ENCODE results near the gene NXPH4.

Gene NXPH4

DNA sequence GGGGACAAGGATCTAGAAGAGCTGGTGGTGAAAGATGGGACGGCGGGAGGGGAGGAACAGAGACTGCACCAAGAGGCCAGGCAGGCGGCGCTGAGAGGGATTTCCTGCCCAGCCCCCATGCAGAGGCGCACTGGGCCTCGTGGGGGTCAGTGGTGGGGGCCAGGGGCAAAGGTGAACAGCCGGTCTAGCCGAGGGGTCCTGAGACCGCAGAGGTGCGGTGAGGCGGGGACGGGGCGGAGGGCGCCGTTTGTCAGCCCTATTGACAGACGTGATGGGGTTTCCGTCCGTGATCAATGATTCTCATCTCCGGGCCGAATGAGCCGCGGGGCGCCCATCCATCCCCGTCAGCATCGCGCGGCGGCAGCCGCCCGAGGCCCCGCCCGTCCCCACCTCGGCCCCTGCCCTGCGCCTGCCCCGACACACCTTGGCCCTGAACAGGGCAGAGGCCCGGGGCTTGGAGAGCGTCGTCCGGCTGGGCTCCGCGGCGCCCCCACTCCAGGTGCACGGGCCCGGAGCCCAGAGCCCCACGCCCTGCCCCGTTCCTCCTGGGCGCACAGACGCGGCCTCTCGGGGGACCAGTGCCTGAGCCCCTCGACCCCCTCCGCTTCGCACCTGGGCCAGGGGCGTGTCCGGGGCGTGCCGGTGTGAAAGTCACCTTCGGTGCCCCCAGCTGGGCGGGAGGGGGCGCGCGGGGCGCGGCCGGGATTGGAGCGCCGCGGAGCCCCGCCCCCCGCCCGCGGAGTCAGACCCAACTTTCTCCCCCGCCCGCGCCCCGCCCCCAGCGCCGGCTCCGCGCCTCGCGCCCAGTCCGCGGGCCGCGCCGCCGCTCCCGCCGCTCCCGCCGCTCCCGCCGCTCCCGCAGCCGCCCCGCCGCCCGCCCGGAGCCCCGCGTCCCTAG lies at the start of gene NXPH4:
NXPH4 (plus strand) TSS at position 781 of the 898 bp plus-strand sequence. CDS start 176 bp downstream, outside the sequence.
- no peak for DNase-seq
- intact Hi-C loops (cut with DNase I), result no loop called here

DNA sequence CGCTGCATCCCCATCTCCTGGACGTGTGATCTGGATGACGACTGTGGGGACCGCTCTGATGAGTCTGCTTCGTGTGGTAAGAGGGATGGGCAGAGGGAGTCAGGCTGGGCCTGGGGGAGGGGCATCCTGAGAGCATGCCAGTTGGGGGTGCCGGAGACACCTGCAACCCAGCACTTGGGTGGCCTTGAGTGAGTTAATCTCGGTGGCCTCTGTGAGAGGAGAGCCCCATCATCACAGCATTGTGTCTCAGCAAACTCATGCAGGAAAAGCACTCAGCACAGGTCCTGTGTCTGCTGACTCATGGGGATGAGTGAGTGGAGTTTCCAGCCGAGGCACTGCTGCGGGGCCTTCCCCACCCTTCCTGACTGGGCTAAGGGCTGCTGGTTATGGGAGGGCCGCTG lies 49.6 kb upstream of the NXPH4 start:
- peak in 11 of 42 donors; percentile 35 to 68 (median 48) for DNase-seq
- intact Hi-C loops (cut with DNase I), result no loop called here

DNA sequence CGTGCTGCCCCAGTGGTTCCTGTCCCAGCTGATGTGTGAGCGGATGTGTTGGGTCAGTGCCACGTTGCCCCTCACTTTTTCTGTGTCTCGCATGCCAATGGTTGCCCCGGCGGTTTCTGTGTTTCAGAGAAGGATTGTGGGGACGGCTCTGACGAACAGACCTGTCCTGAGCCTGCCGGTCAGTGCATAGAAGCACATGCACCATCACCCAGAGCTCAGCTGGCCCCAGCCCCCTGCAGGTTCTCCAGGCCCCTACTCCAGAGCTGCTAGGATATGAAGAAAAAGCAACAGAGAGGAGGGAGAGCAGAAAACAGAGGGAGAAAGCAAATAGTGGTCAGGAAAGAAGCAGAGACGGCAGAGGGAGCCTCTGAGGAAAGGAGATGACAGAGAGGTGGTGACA lies 48.5 kb upstream of the NXPH4 start:
- intact Hi-C loops (cut with DNase I), result no loop called here
- DNase-seq, result no peak

DNA sequence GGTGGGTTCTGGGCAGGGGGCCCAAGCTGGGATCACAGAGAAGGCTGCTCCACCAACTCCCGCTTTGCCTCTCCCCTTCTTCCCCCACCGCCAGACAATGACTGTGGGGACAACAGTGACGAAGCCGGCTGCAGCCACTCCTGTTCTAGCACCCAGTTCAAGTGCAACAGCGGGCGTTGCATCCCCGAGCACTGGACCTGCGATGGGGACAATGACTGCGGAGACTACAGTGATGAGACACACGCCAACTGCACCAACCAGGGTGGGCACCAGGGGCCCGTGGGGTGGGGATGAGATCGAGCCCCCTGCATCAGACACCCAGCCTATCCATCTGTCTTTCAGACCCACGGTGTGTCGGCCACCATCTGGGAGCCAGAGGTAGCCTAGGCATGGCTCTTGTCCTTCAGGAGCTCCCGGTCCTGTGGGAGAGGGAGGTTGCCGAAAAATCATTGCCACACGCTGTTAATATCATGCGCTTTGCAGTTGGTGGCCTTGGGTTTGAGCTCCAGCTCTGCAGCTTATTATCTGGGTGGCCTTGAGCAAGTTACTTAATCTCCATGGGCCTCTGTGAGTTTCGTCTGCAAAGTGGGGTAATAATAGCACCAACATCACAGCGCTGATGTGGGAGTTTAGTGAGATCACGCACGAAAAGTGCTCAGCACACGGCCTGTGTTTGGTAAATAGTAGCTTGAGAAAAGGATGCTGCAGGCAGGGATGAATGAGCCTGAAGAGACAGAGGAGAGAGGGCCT lies 47.4 kb upstream of the NXPH4 start:
- intact Hi-C loops (cut with DNase I), result no loop called here
- DNase-seq, result peak in 6 of 42 donors; percentile 36 to 68 (median 41)

DNA sequence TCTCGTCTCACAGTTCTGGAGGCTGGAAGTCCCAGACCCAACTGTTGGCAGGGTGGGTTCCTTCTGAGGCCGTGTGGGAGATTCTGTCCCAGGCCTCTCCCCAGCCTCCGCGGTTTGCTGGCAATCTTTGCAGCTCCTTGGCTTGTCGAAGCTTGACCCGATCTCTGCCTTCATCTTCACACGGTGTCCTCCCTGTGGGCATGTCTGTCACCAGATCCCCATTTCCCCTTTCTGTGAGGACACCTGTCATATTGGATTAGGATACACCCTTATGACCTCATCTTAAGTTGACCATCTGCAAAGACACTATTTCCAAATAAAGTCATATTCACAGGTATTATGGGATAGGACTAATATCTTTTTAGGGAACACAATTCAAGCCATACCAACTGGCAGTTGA lies 46.6 kb upstream of the NXPH4 start:
- intact Hi-C loops (cut with DNase I), result no loop called here
- DNase-seq, result no peak

DNA sequence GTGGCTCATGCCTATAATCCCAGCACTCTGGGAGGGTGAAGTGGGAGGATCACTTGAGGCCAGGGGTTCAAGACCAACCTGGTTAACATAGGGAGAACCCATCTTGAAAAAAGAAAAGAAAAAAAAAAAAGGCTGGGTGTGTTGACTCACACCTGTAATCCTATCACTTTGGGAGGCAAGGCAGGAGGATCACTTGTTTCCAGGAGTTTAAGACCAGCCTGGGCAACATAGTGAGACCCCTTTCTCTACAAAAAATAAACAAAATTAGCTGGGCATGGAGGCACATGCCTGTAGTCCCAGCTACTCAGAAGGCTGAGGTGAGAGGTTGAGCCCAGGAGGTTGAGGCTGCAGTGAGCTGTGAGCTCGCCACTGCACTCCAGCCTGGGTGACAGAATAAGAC lies 46.2 kb upstream of the NXPH4 start:
- intact Hi-C loops (cut with DNase I), result no loop called here
- no peak for DNase-seq

DNA sequence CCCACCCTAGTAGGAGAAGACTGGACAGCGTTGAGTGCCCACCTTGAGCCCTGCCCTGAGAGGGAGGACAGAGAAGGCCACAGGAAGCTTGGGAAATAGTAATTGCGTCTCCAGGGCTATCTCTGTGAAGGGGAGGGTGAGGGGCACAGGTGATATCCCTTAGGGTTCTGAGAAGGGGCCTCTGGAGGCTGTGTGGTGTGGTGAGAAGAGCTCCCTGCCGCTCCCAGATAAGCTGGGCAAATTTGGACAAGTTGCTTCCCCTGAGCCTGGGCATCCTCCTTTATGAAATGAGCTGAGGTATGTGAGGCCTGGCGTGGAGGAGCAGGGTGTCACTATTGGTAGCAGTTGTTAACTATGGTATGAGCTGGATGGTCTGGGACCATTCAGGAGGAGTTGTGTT lies 45.7 kb upstream of the NXPH4 start:
- no peak for DNase-seq
- intact Hi-C loops (cut with DNase I), result no loop called here

DNA sequence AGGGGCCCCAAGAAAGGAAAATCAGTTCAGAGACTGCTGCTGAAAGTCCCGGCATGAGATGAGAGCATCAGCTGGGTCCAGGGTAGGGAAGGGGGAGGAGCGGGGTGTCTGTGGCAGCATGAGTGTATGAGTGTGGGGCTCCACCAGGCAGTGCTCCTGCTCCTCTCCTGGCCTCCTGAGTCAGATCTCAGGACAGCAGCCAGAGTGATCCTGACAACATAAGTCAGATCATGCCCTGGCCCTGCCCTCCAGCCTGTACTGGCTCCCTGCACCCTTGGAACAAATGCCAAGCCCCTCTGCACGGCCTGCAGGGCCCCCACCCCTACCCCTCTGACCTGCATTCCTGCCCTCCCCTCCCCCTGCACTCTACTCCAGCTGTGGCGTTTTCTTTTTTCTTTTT lies 44.9 kb upstream of the NXPH4 start:
- intact Hi-C loops (cut with DNase I), result no loop called here

DNA sequence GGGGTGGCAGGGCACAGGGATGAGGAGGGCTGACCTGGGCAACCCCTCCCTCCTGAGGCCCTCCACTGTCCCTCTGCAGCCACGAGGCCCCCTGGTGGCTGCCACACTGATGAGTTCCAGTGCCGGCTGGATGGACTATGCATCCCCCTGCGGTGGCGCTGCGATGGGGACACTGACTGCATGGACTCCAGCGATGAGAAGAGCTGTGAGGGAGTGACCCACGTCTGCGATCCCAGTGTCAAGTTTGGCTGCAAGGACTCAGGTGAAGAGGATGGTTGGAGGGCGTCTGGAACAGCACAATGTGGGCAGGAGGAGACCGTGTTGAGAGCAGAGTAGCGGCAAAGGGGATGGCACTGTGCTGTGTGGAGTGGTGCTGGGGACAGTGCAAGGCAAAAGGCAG lies 43.5 kb upstream of the NXPH4 start:
- peak in 5 of 42 donors; percentile 26 to 71 (median 46) for DNase-seq
- intact Hi-C loops (cut with DNase I), result no loop called here

More for the DNA sequence above, 44.9 kb upstream of the NXPH4 start:
- no peak for DNase-seq

DNA sequence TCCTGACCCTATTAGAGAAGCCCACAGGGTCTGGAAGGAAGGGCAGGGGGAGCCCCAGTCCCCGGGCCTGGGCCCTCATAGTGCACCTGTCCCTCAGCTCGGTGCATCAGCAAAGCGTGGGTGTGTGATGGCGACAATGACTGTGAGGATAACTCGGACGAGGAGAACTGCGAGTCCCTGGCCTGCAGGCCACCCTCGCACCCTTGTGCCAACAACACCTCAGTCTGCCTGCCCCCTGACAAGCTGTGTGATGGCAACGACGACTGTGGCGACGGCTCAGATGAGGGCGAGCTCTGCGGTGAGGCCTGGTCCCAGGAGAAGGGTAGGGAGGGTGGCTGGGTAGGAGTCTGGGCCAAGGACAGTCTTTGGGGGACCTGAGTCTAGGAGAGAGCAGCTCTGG lies 42.9 kb upstream of the NXPH4 start:
- no peak for DNase-seq
- intact Hi-C loops (cut with DNase I), result no loop called here

DNA sequence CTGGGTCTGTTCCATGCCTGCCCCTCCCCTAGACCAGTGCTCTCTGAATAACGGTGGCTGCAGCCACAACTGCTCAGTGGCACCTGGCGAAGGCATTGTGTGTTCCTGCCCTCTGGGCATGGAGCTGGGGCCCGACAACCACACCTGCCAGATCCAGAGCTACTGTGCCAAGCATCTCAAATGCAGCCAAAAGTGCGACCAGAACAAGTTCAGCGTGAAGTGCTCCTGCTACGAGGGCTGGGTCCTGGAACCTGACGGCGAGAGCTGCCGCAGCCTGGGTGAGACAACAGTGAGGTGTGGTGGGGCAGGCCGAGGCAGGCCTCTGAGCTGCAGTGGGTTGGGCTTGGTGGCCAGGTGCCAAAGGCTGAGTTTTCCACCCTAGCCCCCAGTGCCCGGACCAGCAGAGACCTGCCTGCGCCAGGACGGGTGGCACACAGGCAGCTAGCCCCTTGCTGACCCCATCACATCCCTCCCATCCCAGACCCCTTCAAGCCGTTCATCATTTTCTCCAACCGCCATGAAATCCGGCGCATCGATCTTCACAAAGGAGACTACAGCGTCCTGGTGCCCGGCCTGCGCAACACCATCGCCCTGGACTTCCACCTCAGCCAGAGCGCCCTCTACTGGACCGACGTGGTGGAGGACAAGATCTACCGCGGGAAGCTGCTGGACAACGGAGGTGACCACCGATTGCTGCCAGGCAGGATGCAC lies 41.0 kb upstream of the NXPH4 start:
- intact Hi-C loops (cut with DNase I), result no loop called here
- DNase-seq, result peak; percentile 54 to 95 (median 84)

DNA sequence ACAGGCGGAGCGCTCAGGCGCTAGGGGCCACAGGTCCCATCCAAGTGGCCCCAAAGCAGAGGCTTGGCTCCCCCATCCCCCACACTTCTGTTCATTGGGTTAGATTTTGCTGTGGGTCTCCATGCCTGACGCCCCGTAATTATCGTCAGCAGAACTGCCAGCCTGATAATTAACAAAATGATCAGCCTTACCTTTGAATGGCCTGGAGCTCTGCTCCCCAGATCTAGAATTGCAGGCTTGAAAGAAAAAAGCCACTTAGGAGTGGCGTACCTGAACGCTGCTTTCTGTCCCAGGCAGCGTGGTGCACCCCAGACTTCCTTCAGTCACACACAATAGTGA lies 40.5 kb upstream of the NXPH4 start:
- no peak for DNase-seq
- intact Hi-C loops (cut with DNase I), result no loop called here

DNA sequence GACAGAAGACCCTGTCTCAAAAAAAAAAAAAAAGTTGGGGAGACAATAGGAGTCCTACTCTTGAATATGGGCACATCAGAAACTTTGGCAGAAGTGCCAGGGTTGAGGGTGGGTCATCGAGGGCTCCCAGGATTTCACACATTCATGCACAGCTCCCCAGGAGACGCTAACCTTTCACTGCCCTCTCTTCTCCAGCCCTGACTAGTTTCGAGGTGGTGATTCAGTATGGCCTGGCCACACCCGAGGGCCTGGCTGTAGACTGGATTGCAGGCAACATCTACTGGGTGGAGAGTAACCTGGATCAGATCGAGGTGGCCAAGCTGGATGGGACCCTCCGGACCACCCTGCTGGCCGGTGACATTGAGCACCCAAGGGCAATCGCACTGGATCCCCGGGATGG lies 39.7 kb upstream of the NXPH4 start:
- no peak for DNase-seq
- intact Hi-C loops (cut with DNase I), result no loop called here

DNA sequence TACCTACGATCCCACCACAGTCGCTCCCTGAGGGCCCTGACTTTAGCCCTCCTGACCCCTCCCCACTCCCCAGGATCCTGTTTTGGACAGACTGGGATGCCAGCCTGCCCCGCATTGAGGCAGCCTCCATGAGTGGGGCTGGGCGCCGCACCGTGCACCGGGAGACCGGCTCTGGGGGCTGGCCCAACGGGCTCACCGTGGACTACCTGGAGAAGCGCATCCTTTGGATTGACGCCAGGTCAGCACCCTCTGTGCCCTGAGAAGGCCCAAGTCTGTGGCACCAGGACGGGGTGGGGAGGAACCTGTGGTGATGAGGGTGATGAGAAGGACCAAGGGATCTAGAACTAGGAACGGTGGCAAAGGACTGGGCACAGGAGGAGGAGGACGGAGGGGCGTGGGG lies 39.2 kb upstream of the NXPH4 start:
- intact Hi-C loops (cut with DNase I), result no loop called here
- no peak for DNase-seq

DNA sequence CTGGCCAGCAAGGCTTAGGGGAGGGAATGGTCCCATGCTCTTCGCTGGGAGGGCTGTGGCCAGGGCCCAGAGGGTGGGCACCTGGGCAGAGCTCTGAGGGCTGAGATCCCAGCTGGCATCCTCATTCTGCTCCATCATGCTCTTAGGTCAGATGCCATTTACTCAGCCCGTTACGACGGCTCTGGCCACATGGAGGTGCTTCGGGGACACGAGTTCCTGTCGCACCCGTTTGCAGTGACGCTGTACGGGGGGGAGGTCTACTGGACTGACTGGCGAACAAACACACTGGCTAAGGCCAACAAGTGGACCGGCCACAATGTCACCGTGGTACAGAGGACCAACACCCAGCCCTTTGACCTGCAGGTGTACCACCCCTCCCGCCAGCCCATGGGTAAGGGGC lies 38.4 kb upstream of the NXPH4 start:
- intact Hi-C loops (cut with DNase I), result no loop called here
- DNase-seq, result no peak

DNA sequence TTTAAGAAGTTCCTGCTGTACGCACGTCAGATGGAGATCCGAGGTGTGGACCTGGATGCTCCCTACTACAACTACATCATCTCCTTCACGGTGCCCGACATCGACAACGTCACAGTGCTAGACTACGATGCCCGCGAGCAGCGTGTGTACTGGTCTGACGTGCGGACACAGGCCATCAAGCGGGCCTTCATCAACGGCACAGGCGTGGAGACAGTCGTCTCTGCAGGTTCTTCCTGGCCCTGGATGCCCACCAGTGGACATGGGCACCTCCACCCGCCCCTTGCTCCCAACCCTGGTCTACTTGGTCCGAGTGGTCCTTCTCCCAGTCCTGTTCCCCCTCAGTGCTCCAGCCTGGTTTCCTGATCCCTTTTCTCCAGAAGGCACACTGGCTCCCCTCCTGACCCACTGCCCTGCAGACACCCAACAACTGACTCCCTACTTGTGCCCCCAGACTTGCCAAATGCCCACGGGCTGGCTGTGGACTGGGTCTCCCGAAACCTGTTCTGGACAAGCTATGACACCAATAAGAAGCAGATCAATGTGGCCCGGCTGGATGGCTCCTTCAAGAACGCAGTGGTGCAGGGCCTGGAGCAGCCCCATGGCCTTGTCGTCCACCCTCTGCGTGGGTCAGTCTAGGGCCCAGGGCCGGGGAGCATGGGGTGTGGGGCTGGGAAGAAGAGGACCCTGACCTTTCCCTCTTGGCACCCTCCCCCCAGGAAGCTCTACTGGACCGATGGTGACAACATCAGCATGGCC lies 37.1 kb upstream of the NXPH4 start:
- intact Hi-C loops (cut with DNase I), result loop anchor here (5.0 kb wide), 1 partner anchor 52 kb away; the partner anchor contains the start of gene LRP1
- DNase-seq, result no peak

DNA sequence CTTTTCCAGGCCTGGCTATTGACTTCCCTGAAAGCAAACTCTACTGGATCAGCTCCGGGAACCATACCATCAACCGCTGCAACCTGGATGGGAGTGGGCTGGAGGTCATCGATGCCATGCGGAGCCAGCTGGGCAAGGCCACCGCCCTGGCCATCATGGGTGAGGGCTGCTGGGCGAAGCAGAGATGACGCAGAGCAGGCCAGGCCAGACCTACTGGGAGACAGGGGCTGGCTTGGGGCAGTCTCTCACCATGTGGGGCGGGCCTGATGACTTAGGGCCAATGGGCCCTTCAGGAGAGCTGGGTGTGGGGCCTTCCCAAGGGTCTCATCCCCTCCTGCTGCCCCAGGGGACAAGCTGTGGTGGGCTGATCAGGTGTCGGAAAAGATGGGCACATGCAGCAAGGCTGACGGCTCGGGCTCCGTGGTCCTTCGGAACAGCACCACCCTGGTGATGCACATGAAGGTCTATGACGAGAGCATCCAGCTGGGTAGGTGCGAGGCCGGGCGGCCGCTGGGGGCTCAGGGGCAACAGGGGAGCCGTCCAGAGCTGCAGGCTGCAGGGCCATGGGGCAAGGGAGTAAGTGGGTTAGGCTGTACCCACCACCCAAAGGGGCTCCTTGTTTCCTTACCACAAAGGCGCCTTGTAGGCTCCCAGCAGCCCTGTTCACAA lies 36.1 kb upstream of the NXPH4 start:
- intact Hi-C loops (cut with DNase I), result loop anchor here (5.0 kb wide), 1 partner anchor 53 kb away; the partner anchor contains the start of gene LRP1

DNA sequence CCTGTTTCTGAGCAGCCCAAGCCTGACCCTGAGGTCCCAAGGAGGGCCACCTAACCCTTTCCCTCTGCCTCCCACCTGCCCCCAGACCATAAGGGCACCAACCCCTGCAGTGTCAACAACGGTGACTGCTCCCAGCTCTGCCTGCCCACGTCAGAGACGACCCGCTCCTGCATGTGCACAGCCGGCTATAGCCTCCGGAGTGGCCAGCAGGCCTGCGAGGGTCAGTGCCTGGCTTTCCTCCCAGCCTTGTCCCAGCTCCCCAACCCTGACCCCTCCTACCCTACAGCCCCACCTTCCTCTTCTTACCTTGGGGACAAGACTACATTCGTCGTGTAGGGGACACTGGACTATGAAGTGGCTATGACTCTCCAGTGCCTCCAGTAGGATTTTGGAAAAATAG lies 35.5 kb upstream of the NXPH4 start:
- intact Hi-C loops (cut with DNase I), result loop anchor here (5.0 kb wide), 1 partner anchor 54 kb away; the partner anchor contains the start of gene LRP1
- no peak for DNase-seq

More for the DNA sequence above, 36.1 kb upstream of the NXPH4 start:
- DNase-seq, result no peak
